DMS79 (cell line): Measurements from ENCODE around the gene NCOR2.

ENCODE experiments used
- DNase-seq: peaks from one replicate; lab custom pipeline; 2025; lab: John Stamatoyannopoulos, UW

NCOR2 gene

DNA sequence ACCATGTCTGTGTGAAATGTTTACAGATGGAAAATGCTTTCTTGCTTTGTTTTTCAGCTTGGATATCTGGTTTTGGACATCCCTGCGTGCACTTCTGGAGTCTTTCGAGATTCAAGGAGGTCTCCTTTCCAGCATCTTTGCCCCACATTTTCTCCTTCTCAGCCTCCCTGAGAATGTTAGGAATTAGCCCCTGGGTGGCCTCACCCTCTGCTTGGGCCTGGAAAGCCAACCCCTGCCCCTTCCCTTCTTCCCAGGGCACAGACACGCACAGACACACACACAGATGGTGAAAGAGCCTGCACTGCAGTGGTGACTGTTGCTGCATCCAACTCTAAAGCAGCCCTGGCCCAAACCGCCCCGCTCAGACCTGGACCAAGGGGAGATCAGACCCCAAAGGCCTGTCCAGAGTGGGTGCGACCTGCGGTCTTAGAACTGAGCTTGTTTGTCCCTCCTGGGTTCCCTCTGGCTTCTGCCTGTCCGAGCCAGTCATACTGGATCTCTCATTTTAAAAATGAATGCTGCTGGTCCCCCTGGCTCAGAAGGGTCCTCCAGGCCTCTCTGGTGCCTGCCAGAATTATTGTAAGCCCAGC is 8.7 kb upstream of the NCOR2 start:
- DNase-seq: no peak

DNA sequence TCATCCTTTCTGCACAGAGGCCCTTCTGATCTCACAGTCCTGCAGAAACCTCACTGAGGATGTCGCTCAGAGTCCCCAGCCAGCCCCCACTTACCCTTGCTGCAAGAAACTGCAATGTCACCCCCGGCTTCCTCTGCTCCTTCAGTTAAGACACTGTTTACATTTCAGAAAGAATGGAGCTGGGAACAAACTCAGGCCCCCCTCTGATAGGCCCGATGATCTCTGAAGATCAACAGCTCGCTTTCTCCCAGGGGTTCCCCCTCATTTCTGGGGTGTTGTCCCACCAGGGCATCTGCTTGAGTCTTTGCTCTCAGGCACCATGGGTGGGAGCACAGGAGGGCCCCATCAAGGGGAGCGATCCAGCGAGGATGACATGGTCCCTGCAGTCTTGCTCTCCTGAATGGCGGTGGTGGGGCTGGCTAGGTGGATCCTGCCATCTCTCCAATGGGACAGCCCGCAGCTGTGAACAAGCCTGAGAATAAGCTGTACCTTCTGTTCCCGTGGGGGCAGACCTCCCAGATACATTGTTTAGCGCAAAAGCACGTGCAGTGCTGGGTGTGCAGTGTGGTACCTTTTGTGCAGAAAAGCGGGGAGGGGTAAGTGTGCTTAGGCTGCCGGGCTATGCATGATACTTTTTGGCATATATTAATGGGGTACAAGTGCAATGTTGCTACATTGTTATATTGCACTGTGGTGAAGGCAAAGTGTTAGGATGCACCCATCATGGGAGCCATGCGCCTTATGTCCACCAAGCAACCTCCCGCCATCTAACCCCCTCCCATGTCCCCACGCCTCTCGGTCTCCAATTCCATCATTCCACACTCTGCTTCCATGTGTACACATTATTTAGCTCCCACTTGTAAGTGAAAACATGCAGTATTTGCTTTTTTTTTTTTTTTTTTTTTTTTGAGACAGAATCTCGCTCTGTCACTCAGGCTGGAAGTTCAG is 6.7 kb upstream of the NCOR2 start:
- no peak for DNase-seq

DNA sequence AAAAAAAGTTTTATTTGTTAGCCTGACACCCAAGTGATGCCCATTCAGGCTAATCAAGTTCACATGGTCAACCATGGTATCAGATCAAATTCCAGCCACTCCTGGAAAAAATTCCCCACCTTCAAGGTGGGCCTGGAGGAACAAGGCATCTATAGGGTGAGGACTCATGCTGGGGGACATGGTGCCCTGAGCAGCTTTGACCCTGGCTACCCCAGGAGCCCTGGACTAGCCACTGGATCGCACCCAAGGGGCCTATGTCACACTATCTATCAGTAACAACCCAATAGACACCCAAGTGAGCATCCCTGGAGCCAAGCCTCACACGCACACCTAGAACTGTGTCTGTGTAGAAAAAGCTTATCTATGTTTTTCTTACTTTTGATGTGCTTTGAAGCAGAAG is 4.1 kb upstream of the NCOR2 start:
- DNase-seq: no peak

DNA sequence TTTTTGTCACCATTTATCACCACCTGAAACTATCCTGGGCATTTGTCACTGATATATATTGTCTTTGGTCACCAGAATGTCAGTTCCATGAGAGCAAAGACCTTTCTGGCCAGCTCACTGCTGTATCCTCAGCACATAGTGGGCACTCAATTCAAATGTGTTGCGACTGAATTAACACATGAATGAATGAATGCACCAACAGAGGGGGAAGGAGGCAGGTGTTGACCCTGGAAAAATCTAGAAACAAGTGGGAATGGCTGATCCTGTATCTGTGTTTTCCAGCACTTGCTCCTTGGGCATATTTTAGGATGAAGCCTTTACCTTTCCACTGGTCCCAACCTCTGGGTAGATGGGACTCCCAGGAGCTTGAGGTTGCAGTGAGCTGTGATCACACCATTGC is 3.4 kb upstream of the NCOR2 start:
- DNase-seq: no peak

- no peak for DNase-seq
These were observed 2.1 kb upstream of the NCOR2 start for GRCh38 chr12:124569375-124570148.

- DNase-seq: peak; percentile 84
These were observed 1.3 kb upstream of the NCOR2 start for GRCh38 chr12:124568431-124569374.

- DNase-seq: peak; percentile 79
These were observed 411 bp upstream of the NCOR2 start for GRCh38 chr12:124567673-124568373.

- peak; percentile 42 for DNase-seq
These were observed 1.0 kb downstream of the NCOR2 start for GRCh38 chr12:124566161-124566996.

GRCh38 chr12:124565656-124566160 is 1.7 kb downstream of the NCOR2 start:
- no peak for DNase-seq

DNA sequence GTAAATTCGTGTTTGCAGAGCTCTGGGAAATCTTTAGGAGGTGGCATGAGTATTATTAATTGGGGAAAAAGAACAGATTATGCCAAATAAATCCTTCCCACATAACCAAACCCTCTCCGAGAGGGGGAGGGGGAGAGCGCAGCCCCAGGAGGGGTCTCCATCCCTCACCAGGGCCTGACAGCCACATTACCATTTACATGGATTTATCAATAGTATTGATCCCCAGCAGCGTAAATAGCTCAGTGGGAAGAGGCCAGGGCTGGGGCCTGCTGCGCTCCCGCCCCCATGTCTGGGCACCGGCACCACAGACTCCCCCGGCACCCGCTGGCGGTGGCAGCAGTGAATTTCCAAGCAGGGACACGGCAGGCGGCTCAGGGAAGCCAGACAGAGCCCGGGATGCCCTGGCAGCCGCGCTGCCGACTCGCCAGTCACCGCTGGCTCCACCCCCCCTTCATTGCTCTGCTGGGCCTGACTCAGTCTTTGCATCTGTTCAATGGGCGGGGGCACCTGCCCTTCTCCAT is 2.4 kb downstream of the NCOR2 start:
- no peak for DNase-seq

DNA sequence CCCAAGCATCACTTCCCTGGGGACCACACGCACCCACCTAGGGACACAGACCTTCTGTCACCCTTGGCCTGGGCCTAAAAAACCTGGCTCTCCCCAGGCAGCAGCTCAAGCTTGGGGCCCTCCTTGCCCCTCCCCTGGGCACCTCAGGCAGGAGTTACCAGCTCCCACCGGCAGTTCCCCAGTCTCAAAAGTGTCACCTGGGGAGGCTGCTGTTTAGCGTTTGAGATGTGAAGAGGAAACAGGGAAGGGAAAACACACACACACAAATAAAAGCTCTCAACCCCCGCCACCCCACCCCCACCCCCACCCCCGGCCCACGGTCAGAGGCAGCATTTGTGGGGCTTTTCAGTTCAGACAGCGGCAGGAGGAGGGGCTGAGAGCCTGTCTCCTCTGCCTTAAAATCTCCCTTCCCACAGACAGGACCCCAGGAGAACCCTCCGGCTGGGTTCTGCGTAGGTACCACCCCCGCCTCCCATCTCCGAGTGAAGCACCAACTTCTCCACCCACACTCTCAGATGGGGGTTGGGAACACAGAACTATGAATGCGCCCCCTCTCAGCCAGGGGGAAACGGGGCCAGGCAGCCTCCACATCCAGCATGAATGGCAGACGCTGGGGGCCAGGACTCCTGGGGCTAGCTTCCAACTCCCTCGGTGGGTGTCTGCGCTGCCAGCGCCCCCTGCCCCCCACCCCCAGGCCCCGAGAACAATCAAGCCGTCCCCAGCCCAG is 3.0 kb downstream of the NCOR2 start:
- DNase-seq: no peak

- DNase-seq: no peak
These were observed 3.6 kb downstream of the NCOR2 start for GRCh38 chr12:124563809-124564208.

GRCh38 chr12:124563401-124563800 is 4.0 kb downstream of the NCOR2 start:
- DNase-seq: no peak

GRCh38 chr12:124562796-124563181 is 4.6 kb downstream of the NCOR2 start:
- DNase-seq: no peak

DNA sequence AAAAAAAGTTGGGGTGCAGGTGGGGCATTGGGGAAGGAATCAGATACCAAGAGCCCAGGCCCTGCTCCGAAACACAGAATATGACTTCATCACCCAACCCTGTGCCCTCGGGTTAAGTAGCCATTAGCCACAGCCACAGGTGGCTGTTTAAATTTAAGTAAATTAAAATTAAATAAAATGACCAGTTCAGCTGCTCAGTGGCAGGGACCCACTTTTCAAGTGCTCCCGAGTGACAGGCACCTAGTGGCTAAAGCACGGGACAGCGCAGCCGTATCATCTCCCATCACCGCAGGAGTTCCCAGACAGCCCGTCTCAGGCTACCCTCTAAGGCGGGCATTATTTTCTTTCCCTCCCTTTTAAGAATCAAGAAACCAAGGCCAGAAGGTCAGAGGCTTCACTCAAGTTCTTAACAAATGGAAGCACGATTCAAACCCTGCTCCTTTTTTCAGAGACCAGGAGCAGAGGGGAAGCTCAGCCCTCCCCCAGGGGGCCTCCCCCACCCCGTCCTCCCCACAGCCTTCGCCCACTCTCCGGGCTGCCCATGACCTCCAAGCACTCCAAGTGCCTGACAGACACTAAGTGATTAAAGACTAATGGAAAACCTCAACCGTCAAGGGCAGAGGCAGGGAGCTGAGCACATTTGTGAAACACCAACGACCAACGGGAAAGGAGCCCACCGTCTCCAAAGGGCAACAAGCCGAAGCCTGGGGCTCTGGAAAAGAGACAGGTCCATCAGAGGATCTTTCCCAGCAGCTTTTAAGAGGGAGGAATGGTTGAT is 5.2 kb downstream of the NCOR2 start:
- no peak for DNase-seq

- DNase-seq: no peak
These were observed 6.2 kb downstream of the NCOR2 start for GRCh38 chr12:124561231-124561630.

DNA sequence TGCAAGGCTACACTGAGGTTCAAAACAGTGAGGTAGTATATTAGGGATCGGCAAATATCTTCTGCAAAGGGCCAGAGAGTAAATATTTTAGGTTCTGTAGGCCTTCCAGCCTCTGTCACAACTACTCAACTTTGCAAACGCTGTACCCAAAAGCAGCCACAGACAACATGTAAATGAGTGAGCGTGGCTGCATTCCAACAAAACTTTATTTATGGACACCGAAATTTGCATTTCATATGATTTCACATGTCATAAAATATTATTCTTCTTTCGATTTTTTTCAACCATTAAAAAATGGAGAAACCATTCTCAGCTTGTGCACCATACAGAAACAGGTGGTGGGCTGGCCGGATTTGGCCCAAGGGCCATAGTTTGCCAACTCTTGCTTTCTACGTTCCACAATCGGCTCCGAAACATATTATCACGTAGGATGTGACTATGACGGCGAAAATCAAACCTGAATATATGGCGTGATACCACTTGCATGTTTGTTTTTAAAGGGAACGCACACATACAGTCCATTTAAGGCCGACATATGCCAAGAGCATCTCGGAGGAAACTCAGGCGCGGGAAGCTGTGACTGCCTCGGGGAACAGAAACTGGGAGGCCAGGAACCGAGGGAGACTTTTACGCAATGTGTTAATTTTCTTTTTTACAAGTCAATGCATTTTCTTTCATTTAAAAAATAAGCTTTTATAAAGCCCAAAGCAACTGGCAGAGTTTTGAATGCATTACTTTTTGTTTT is 7.1 kb downstream of the NCOR2 start:
- DNase-seq: no peak
